ENCODE results near the gene TALDO1. TPM values are rescaled to one million over a fixed set of nuclear protein-coding genes. Genes with fewer than 3 reads are reported as not detected.

The TALDO1 gene
- total and polyA plus RNA-seq, 8 donors, result 50.3 to 83.9 (median 74.6) TPM

DNA sequence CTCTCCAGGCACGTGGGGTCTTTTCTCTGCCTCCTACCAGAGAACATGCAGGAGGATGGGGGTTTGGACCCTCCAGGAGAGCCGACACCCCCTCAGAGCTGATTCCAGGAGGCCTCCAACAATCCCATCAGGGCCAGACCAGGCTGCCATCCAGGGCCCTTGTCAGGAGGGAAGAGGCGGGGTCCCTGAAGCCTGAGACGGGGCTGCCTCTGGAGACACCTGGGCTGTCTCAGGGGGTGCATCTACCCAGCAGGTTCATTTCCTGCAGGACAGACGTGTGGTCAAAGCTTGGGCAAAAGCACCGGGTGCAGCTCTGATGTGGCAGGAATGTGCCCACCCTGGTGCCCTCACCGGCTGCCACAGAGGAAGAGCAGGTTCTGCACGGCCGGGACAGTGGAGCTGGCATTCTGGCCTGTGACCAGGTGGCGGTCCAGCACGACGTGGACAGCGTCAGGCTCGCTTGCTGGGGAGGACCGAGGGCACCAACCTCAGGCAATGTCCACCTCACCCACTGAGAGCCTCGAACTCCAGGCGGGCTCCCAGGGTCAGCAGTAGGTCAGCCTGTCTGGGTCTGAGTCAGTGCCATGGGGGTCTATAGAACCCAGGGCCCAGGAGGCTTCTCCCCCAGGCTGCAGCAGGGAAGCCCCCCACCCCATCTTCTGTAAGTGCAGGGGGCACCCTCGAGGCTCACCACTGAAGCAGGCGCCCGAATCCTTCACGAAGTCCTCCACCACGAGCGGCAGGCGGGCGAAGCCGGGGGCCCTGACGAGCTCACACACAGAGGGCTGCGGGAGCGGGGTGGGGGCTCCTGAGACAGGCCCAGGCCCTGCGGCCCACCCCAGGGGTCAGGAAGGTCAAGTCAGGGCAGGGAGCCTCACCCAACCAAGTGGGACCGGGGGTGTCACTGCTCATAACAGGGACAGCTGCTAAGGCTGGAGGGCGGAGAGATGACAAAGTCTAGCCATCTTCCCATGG lies 23.7 kb downstream of the TALDO1 start:
- H3K9me3 ChIP-seq, result no peaks in the 10 kb centered on the region
- H3K36me3 ChIP-seq, result peaks cover 0 to 26% (median 0%) of the 10 kb centered on the region in 3 donors
- DNase-seq (peak in 3 of 6 donors; percentile 40 to 82 (median 52)), ATAC-seq (no peak), FAIRE-seq (no peak)
- H3K27ac ChIP-seq, result no peak overlapping the region
- intact Hi-C loops (cut with DNase I), result no loop called here
- 92 to 95% methylated on average over 32 of the region's 32 CpGs for WGBS, 2 donors
- no peaks in the 10 kb centered on the region for H3K27me3 ChIP-seq
- TF ChIP-seq, protein P1, sequence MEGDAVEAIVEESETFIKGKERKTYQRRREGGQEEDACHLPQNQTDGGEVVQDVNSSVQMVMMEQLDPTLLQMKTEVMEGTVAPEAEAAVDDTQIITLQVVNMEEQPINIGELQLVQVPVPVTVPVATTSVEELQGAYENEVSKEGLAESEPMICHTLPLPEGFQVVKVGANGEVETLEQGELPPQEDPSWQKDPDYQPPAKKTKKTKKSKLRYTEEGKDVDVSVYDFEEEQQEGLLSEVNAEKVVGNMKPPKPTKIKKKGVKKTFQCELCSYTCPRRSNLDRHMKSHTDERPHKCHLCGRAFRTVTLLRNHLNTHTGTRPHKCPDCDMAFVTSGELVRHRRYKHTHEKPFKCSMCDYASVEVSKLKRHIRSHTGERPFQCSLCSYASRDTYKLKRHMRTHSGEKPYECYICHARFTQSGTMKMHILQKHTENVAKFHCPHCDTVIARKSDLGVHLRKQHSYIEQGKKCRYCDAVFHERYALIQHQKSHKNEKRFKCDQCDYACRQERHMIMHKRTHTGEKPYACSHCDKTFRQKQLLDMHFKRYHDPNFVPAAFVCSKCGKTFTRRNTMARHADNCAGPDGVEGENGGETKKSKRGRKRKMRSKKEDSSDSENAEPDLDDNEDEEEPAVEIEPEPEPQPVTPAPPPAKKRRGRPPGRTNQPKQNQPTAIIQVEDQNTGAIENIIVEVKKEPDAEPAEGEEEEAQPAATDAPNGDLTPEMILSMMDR (IDR thresholded peaks at IDR 0.05), result no peak
- H3K4me3 ChIP-seq, result no peak overlapping the region
- peaks cover 0 to 5% (median under 1%) of the 10 kb centered on the region in 3 donors for H3K4me1 ChIP-seq

DNA sequence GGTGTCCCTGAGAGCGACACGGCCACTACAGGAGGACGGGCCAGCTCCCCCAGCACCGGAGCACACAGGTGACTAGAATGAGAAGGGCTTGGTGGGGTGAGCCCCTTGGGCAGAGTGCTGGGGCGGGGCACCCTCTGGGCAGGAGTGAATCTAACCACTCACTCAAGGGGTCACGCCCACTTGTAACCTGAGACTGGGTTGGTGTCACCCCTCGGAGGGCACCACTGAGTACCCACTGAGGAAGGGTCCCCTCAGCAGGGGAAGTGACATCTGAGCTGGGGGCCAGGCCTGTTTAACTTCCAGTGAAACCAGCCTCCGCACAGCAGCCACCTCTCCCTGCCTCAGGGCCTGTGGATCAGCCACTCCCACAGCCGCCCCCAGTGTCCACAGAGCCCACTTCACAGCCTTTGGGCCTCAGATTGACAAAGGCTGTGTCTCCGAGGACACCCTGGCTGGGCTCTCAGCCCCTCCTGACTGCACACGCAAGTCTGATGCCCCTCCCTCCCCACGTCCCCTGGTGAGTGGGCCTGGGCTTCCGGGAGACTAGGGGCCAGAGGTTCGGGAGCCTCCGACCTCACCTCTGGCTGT lies 24.4 kb downstream of the TALDO1 start:
- 86 to 91% methylated on average over 15 of the region's 15 CpGs for WGBS, 2 donors
- H3K27ac ChIP-seq, result no peak overlapping the region
- peak in 1 of 6 donors; percentile 62 for DNase-seq
- TF ChIP-seq, protein P1 (IDR thresholded peaks at IDR 0.05), result no peak
- ATAC-seq, result no peak
- H3K4me1 ChIP-seq, result peaks cover 0 to 8% (median 6%) of the 10 kb centered on the region in 3 donors
- H3K36me3 ChIP-seq, result peaks cover 0 to 26% (median 0%) of the 10 kb centered on the region in 3 donors
- H3K27me3 ChIP-seq, result no peaks in the 10 kb centered on the region
- FAIRE-seq, result no peak
- no peak overlapping the region for H3K4me3 ChIP-seq
- no peaks in the 10 kb centered on the region for H3K9me3 ChIP-seq
- intact Hi-C loops (cut with DNase I), result no loop called here

DNA sequence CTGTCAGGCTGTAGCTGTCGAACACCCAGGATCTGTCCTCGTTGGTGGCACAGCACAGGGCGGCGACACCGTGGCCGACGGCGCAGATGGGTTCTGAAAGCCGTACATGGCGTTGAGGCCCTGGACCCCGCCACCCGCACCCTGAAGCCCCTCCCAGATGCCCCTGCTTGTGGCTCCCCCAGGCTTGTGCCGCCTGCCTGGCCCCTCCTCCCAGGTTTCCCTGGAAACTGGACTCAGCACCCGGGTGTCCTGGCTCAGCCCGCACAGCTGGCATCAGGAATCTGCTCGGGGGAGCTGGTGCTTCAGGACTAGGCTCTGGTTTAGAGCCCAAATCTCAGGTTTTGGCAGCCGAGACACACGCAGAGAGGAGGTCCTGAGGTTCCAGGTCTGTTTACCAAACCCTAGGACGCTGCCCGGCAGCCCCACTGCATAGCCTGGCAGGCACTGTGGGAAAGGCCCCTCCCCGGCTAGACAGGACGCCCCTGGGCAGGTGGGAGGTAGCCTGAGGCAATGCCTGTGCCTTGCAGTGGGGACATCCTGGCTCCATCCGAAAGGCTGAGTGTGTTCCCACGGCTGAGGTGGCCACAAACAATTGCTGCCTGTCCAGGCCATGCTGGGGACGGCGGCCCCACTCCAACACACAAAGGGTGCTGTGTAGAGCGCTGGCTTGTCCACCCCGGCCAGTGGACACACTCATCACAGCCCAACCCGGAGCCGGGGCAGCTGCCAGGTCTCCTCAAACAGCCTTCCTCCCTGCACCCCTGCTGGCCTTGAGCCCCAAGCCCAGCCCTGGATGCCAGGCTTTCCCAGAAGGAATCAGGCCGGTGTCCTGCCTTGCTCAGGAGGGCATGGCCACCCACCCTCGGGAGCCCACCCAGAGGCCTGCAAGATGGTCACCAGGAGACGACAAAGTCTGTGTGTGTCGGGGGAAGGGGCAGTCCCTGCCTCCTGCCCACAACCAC lies 25.4 kb downstream of the TALDO1 start:
- intact Hi-C loops (cut with DNase I), result no loop called here
- peak in 2 of 6 donors; percentile 52 to 76 for DNase-seq
- 81 to 84% methylated on average over 34 of the region's 34 CpGs for WGBS, 2 donors
- H3K4me1 ChIP-seq, result peaks cover 0 to 8% (median 6%) of the 10 kb centered on the region in 3 donors
- no peaks in the 10 kb centered on the region for H3K9me3 ChIP-seq
- TF ChIP-seq, protein P1 (IDR thresholded peaks at IDR 0.05), result no peak
- no peak for FAIRE-seq
- H3K27me3 ChIP-seq, result no peaks in the 10 kb centered on the region
- H3K36me3 ChIP-seq, result peaks cover 0 to 26% (median 0%) of the 10 kb centered on the region in 3 donors
- ATAC-seq, result no peak
- H3K27ac ChIP-seq, result no peak overlapping the region
- no peak overlapping the region for H3K4me3 ChIP-seq

DNA sequence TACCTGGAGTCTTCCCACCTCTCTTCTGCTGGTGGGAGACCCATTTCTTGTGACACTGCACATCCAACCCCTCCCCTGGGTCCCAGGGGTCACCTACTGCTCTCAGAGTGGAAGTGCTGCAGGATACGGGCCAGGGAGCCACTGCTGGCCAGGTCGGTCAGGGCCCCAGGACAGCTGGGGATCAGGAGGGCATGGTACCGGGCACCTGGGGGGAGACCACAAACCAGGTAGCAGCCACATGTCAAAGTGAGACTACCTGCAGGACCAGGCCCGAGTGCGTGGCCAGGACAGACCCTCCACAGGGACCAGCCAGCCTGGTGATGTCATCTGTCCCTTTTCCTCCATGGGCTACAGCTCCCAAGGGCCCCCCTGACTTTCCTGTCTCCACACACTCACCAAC lies 26.2 kb downstream of the TALDO1 start:
- FAIRE-seq, result no peak
- intact Hi-C loops (cut with DNase I), result no loop called here

More for the DNA sequence above, 26.2 kb downstream of the TALDO1 start:
- Histone ChIP-seq H3K9me3 (no peaks in the 10 kb centered on the region), H3K36me3 (peaks cover 0 to 26% (median 0%) of the 10 kb centered on the region in 3 donors), H3K4me3 (no peak overlapping the region), H3K27ac (no peak overlapping the region), H3K27me3 (no peaks in the 10 kb centered on the region), H3K4me1 (peaks cover 0 to 14% (median 6%) of the 10 kb centered on the region in 3 donors)
- peak in 1 of 6 donors; percentile 55 for DNase-seq
- no peak for ATAC-seq
- 94% methylated on average over 5 of the region's 5 CpGs for WGBS, 2 donors
- TF ChIP-seq, protein P1 (IDR thresholded peaks at IDR 0.05), result no peak

Measured in pancreas (tissue), 10 donors.